Measurements from ENCODE around the gene DFFA. TPM values are rescaled to one million over a fixed set of nuclear protein-coding genes. Genes with fewer than 3 reads are reported as not detected.

The DFFA gene, protein sequence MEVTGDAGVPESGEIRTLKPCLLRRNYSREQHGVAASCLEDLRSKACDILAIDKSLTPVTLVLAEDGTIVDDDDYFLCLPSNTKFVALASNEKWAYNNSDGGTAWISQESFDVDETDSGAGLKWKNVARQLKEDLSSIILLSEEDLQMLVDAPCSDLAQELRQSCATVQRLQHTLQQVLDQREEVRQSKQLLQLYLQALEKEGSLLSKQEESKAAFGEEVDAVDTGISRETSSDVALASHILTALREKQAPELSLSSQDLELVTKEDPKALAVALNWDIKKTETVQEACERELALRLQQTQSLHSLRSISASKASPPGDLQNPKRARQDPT
- total RNA-seq, result 10 to 100 TPM in 3 of 4 donors, 1 to 10 TPM in 1; 7.5 to 31.6 (median 17.1) TPM

DNA sequence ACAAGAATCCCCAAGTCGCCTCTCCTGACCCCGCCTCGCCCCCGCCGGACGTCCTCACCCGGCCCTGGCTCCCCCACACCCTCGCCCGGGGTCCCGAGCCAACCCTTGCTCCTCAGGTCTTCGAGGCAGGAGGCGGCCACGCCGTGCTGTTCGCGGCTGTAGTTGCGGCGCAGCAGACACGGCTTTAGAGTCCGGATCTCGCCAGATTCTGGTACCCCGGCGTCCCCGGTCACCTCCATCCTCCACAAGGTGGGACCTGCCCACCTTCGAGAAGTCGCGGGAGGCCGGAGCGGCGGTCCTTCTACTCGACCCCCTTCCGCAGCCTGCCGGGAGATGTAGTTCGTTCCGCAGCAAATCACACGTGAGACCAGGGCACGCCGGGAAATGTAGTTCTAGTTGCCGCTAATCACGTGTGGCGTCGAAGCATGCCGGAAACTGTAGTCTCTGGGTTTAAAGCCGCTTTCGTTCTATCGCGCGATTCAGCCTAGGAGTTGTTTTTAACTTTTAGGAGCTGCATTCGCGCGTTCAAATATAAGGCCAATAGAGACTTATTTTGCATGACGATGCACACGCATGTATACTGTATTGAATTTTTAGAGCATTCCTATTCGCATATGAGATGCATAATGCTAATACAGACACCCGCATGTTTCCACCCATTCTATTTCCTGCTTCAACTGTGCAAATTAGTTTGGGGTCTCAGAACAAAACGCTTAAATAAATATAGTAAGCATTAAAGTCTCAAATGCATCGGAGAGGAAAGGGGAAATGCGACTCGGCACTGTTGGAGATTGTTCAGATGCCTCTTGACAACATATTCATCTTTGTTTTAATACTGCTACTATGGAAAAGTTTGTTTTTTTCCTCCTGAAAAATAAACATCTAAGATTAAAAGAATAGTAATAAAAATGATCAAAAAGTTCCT lies at the start of gene DFFA:
DFFA (minus strand) TSS at position 310 of the 925 bp plus-strand sequence; CDS start at position 239, 71 bp downstream.
- in situ Hi-C loops (cut with MboI; ENCODE audit: low pct_ligation_motif_present in 1 of 4, low pct_unique_long_range_greater_than_20kb in 1 of 4, low sequenced_read_pairs in 3 of 4), result no loop called here
- TF ChIP-seq POLR2A (IDR thresholded peaks at IDR 0.05), result peak; percentile 46
- no peak for TF ChIP-seq EP300 (IDR thresholded peaks at IDR 0.05; ENCODE audit: low read depth)
- TF ChIP-seq, protein P1, sequence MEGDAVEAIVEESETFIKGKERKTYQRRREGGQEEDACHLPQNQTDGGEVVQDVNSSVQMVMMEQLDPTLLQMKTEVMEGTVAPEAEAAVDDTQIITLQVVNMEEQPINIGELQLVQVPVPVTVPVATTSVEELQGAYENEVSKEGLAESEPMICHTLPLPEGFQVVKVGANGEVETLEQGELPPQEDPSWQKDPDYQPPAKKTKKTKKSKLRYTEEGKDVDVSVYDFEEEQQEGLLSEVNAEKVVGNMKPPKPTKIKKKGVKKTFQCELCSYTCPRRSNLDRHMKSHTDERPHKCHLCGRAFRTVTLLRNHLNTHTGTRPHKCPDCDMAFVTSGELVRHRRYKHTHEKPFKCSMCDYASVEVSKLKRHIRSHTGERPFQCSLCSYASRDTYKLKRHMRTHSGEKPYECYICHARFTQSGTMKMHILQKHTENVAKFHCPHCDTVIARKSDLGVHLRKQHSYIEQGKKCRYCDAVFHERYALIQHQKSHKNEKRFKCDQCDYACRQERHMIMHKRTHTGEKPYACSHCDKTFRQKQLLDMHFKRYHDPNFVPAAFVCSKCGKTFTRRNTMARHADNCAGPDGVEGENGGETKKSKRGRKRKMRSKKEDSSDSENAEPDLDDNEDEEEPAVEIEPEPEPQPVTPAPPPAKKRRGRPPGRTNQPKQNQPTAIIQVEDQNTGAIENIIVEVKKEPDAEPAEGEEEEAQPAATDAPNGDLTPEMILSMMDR (IDR thresholded peaks at IDR 0.05), result no peak
- TF ChIP-seq POLR2AphosphoS5 (IDR thresholded peaks at IDR 0.05), result peak; percentile 57 to 80 (median 77)
- peak; percentile 94 for DNase-seq
- peaks cover 0 to 12% (median 5%) of the 10 kb centered on the region in 4 donors for H3K36me3 ChIP-seq
- H3K27ac ChIP-seq, result peak within 1 kb of the TSS; percentile 71 to 84 (median 80)
- WGBS, 2 donors (ENCODE audit: low coverage in 1 of 2), result 0 to 3% methylated on average over 11 to 32 of the region's 59 CpGs
- H3K27me3 ChIP-seq, result no peaks in the 10 kb centered on the region
- H3K4me3 ChIP-seq, result peak within 1 kb of the TSS; percentile 64 to 88 (median 68)
- peaks cover 11 to 35% (median 27%) of the 10 kb centered on the region in 4 donors for H3K4me1 ChIP-seq
- intact Hi-C loops (cut with DNase I; ENCODE audit: low total_unique reads), result loop anchor here (10.0 kb wide), 1 partner anchor 1822 kb away; no protein-coding TSS in a partner anchor
- no peaks in the 10 kb centered on the region for H3K9me3 ChIP-seq

DNA sequence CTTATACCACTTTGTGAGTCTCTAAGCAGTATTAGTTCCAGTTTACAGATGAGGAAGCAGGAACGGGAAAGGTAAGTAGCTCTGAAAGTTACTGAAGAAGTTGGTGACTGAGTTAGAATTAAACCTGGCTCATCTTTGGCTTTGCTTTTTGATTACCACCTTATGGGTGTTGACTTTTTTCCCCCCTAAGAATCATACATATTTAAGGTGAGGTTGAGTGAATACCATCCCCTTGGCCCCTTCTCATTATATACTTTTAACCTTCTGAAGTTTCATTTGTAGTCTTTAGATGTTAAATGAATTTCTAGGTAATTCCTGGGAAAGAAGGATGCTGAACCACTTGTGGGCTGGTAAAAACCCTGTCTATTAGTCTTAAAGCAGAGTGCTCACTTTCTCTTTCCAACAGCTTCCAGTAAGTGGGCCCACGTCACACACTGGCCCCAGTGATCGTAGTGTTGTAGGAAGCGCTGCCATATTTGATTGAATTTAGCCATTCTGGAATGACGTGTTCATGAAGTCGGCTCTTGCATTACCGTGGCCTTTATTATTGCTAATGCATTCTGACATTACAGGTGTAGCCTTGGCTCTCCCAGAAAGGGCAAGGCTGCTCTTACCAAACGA lies 49.3 kb upstream of the DFFA start:
- H3K4me3 ChIP-seq, result no peak overlapping the region
- in situ Hi-C loops (cut with MboI; ENCODE audit: low pct_ligation_motif_present in 1 of 4, low pct_unique_long_range_greater_than_20kb in 1 of 4, low sequenced_read_pairs in 3 of 4) (loop anchor here in 2 of 4 donors (25.0 kb wide), 1 partner anchor 341 kb away; no protein-coding TSS in a partner anchor), intact Hi-C loops (cut with DNase I; ENCODE audit: low total_unique reads) (no loop called here)
- H3K4me1 ChIP-seq, result peaks cover 0 to 11% (median 7%) of the 10 kb centered on the region in 4 donors
- H3K36me3 ChIP-seq, result no peaks in the 10 kb centered on the region
- no peak for DNase-seq
- 88 to 93% methylated on average over 8 of the region's 8 CpGs for WGBS, 2 donors (ENCODE audit: low coverage in 1 of 2)
- TF ChIP-seq POLR2AphosphoS5 (IDR thresholded peaks at IDR 0.05) (no peak), EP300 (IDR thresholded peaks at IDR 0.05; ENCODE audit: low read depth) (no peak), POLR2A (IDR thresholded peaks at IDR 0.05) (no peak)
- TF ChIP-seq, protein P1 (IDR thresholded peaks at IDR 0.05), result no peak
- H3K27me3 ChIP-seq, result no peaks in the 10 kb centered on the region
- H3K27ac ChIP-seq, result no peak overlapping the region
- no peaks in the 10 kb centered on the region for H3K9me3 ChIP-seq

DNA sequence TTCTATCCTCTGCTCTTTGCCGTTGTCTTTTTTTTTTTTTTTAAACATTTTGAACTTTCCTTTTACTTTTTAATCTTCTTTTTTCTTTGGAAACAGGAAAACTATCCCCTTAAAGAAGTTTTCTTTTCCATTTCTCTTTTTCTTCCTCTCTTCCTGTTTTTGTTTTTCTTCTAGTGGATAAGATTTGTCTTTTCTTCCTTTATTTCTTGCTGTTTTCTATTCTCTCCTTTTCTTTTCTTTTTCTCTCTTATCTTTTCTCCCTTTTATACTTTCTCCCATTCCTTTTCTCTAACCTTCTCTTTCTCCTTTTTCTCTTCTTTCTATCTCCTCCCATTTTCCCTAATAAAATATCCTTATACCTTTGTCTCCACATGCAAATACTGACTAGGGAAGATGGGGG lies 48.6 kb upstream of the DFFA start:
- in situ Hi-C loops (cut with MboI; ENCODE audit: low pct_ligation_motif_present in 1 of 4, low pct_unique_long_range_greater_than_20kb in 1 of 4, low sequenced_read_pairs in 3 of 4), result loop anchor here in 2 of 4 donors (25.0 kb wide), 1 partner anchor 341 kb away; no protein-coding TSS in a partner anchor
- H3K27me3 ChIP-seq, result no peaks in the 10 kb centered on the region
- no peak for TF ChIP-seq EP300 (IDR thresholded peaks at IDR 0.05; ENCODE audit: low read depth)
- no peak for TF ChIP-seq POLR2AphosphoS5 (IDR thresholded peaks at IDR 0.05)
- TF ChIP-seq, protein P1 (IDR thresholded peaks at IDR 0.05), result no peak
- TF ChIP-seq POLR2A (IDR thresholded peaks at IDR 0.05), result no peak
- 81 to 89% methylated on average over 1 of the region's 1 CpG for WGBS, 2 donors (ENCODE audit: low coverage in 1 of 2)
- no peaks in the 10 kb centered on the region for H3K36me3 ChIP-seq
- H3K27ac ChIP-seq, result no peak overlapping the region
- no peak overlapping the region for H3K4me3 ChIP-seq
- H3K9me3 ChIP-seq, result no peaks in the 10 kb centered on the region
- peaks cover 0 to 17% (median 7%) of the 10 kb centered on the region in 4 donors for H3K4me1 ChIP-seq
- DNase-seq, result no peak
- intact Hi-C loops (cut with DNase I; ENCODE audit: low total_unique reads), result no loop called here
